Liver (tissue), 9 donors: Measurements from ENCODE around the gene DHCR7. TPM values are rescaled to one million over a fixed set of nuclear protein-coding genes. Genes with fewer than 3 reads are reported as not detected.

Experiments used
- DNase-seq: peaks from one replicate; pipeline ENCODE4 v3.0.0-alpha.2; 2017; ENCODE audit warnings: low spot score
- H3K27ac ChIP-seq, 2 donors: one replicate each; pipeline ENCODE4 v1.7.0; 2013; ENCODE audit warnings: inconsistent platforms in 2 of 2, low read length in 2 of 2, control low read depth in 1 of 2, low read depth in 1 of 2, mild to moderate bottlenecking in 1 of 2
- H3K27me3 ChIP-seq, 4 donors: one replicate each; pipeline versions ENCODE4 v1.6.1 to v1.7.0; 2013; ENCODE audit warnings: low read length in 3 of 4, inconsistent platforms in 1 of 4, mild to moderate bottlenecking in 1 of 4, moderate library complexity in 1 of 4; ENCODE audit not compliant: control insufficient read depth in 4 of 4, insufficient read depth in 4 of 4
- H3K36me3 ChIP-seq, 4 donors: one replicate each; pipeline versions ENCODE4 v1.6.1 to v1.7.0; 2013; ENCODE audit warnings: low read length in 3 of 4, mild to moderate bottlenecking in 3 of 4, low read depth in 1 of 4, moderate library complexity in 1 of 4; ENCODE audit not compliant: control insufficient read depth in 4 of 4, insufficient read depth in 3 of 4
- H3K4me1 ChIP-seq, 4 donors: one replicate each; pipeline versions ENCODE4 v1.6.1 to v1.7.0; 2013; ENCODE audit warnings: low read length in 3 of 4, mild to moderate bottlenecking in 3 of 4, moderate library complexity in 1 of 4; ENCODE audit not compliant: control insufficient read depth in 4 of 4, insufficient read depth in 4 of 4
- H3K4me3 ChIP-seq, 3 donors: one replicate each; pipeline versions ENCODE4 v1.6.1 to v1.7.0; 2013; ENCODE audit warnings: low read length in 3 of 3, control low read depth in 1 of 3, low read depth in 1 of 3, mild to moderate bottlenecking in 1 of 3
- H3K9ac ChIP-seq, 2 donors: one replicate each; pipeline ENCODE4 v1.7.0; 2013; ENCODE audit warnings: low read length in 2 of 2, mild to moderate bottlenecking in 2 of 2, moderate library complexity in 2 of 2, control low read depth in 1 of 2, low read depth in 1 of 2
- H3K9me3 ChIP-seq, 4 donors: one replicate each; pipeline versions ENCODE4 v1.6.1 to v1.7.0; 2013; ENCODE audit warnings: low read length in 3 of 4; ENCODE audit not compliant: control insufficient read depth in 4 of 4
- FOXA1 ChIP-seq: IDR thresholded peaks from 2 replicates; pipeline ENCODE4 v1.6.1; 2016; ENCODE audit warnings: antibody characterized with exemption
- FOXA2 ChIP-seq: IDR thresholded peaks from 2 replicates; pipeline ENCODE4 v1.6.1; 2016; ENCODE audit warnings: antibody characterized with exemption
- GABPA ChIP-seq, 2 donors: IDR thresholded peaks in 1 of 2; conservative IDR thresholded peaks in 1 of 2; 2 replicates each; pipeline ENCODE4 v1.6.1; 2016; ENCODE audit warnings: antibody characterized with exemption in 2 of 2, mild to moderate bottlenecking in 1 of 2, moderate library complexity in 1 of 2
- HNF4G ChIP-seq: IDR thresholded peaks from 2 replicates; pipeline ENCODE4 v1.6.1; 2016; ENCODE audit warnings: antibody characterized with exemption
- JUND ChIP-seq, 2 donors: IDR thresholded peaks; 2 replicates each; pipeline ENCODE4 v1.6.1; 2016; ENCODE audit warnings: antibody characterized with exemption in 2 of 2
- NR2F2 ChIP-seq: IDR thresholded peaks from 2 replicates; pipeline ENCODE4 v1.6.1; 2016; ENCODE audit warnings: antibody characterized with exemption
- RAD21 ChIP-seq, 2 donors: IDR thresholded peaks; 2 replicates each; pipeline ENCODE4 v1.6.1; 2016; ENCODE audit warnings: antibody characterized with exemption in 2 of 2, mild to moderate bottlenecking in 2 of 2
- TAF1 ChIP-seq: conservative IDR thresholded peaks from 2 replicates; pipeline ENCODE4 v1.6.1; 2016; ENCODE audit warnings: antibody characterized with exemption, mild to moderate bottlenecking
- WGBS: extraction: QIAGEN DNeasy Blood & Tissue Kit; methylation state at CpG from one replicate; pipeline ENCODE4 v1.1.7; 2013; 5-methylcytosine and 5-hydroxymethylcytosine counted together
- polyA plus RNA-seq, 2 donors: library from polyadenylated mRNA; stranded (reverse) in 1 of 2; unstranded in 1 of 2; fragments of 200-250 nt in 1 of 2; fragments of >200 nt in 1 of 2; fragmentation: Nextera tagmentation in 1 of 2; extraction: Ambion mirVana in 1 of 2; gene quantifications; one replicate each; pipeline versions ENCODE4 v1.2.1 to v1.2.3, GENCODE V29; 2013 to 2015
- total RNA-seq, 2 donors: library from RNA; depleted of rRNA; stranded (reverse); fragments of >200 nt; gene quantifications; one replicate each; pipeline ENCODE4 v1.2.3, GENCODE V29; 2014
- TF ChIP-seq, protein P1 (sequence below): fragments of 150-350 bp; IDR thresholded peaks from 2 replicates; pipeline ENCODE4 v1.5.1; 2017; ENCODE audit warnings: improper control_type of control experiment, low read depth, low read length; ENCODE audit not compliant: missing input control
- donor health status: healthy.
- donor health status: healthy.
- donor health status: healthy.
- donor health status: healthy.
- donor health status: healthy.

The DHCR7 gene
- total and polyA plus RNA-seq, 4 donors, result 56.9 to 224 (median 172) TPM

GRCh38 chr11:71488681-71489270, 40.6 kb upstream of the DHCR7 start:
- Histone ChIP-seq H3K4me1 (no peaks in the 10 kb centered on the region), H3K9ac (no peak overlapping the region), H3K9me3 (no peaks in the 10 kb centered on the region), H3K27ac (no peak overlapping the region), H3K27me3 (no peaks in the 10 kb centered on the region), H3K36me3 (peaks cover 5 to 62% (median 30%) of the 10 kb centered on the region in 4 donors), H3K4me3 (no peak overlapping the region)
- WGBS, result 87% methylated on average over 6 of the region's 6 CpGs
- TF ChIP-seq, protein P1, sequence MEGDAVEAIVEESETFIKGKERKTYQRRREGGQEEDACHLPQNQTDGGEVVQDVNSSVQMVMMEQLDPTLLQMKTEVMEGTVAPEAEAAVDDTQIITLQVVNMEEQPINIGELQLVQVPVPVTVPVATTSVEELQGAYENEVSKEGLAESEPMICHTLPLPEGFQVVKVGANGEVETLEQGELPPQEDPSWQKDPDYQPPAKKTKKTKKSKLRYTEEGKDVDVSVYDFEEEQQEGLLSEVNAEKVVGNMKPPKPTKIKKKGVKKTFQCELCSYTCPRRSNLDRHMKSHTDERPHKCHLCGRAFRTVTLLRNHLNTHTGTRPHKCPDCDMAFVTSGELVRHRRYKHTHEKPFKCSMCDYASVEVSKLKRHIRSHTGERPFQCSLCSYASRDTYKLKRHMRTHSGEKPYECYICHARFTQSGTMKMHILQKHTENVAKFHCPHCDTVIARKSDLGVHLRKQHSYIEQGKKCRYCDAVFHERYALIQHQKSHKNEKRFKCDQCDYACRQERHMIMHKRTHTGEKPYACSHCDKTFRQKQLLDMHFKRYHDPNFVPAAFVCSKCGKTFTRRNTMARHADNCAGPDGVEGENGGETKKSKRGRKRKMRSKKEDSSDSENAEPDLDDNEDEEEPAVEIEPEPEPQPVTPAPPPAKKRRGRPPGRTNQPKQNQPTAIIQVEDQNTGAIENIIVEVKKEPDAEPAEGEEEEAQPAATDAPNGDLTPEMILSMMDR, result no peak
- no peak for TF ChIP-seq HNF4G
- no peak for TF ChIP-seq FOXA1
- TF ChIP-seq FOXA2, result no peak
- TF ChIP-seq NR2F2, result no peak
- no peak for DNase-seq

DNA sequence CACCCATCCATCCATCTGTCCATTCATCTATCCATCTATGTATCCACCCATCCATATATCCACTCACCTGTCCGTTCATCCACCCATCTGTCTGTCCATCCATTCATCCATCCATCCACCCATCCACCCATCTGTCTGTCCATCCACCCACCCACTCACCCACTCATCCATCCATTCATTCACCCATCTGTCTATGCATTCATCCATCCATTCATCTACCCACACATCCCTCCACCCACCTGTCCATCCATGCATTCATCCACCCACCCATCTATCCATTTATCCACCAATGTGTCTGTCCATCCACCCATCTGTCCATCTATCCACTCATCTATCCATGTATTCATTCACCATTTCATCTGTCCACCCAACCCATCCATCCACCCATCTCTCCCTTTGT, 38.1 kb upstream of the DHCR7 start:
- Histone ChIP-seq H3K36me3 (peaks cover 5 to 73% (median 39%) of the 10 kb centered on the region in 4 donors), H3K27me3 (no peaks in the 10 kb centered on the region), H3K4me1 (no peaks in the 10 kb centered on the region), H3K4me3 (no peak overlapping the region), H3K9me3 (no peaks in the 10 kb centered on the region), H3K27ac (no peak overlapping the region), H3K9ac (no peak overlapping the region)
- WGBS, result 96% methylated on average over 1 of the region's 1 CpG
- TF ChIP-seq NR2F2 (no peak), JUND (IDR thresholded peaks at IDR 0.05) (no peak)
- no peak for DNase-seq

DNA sequence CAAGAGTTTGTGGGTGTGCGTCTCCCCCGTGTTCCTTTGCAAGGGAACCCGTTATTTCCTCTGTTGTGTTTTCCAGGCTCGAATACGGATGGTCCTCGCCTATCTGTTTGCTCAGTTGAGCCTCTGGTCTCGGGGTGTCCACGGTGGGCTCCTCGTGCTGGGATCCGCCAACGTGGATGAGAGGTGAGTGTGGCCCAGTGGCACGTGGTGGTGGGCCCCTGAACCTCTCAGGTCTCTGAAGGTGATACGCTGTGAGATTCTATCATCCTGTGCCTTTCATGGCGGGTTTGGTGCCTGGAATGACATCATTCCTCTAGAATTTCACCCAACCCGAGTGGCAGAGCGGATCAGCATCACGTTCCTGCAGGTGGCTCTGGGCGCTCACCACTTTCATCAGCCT, 37.3 kb upstream of the DHCR7 start:
- no peak for DNase-seq
- Histone ChIP-seq H3K27me3 (no peaks in the 10 kb centered on the region), H3K36me3 (peaks cover 7 to 69% (median 41%) of the 10 kb centered on the region in 4 donors), H3K4me1 (no peaks in the 10 kb centered on the region), H3K27ac (no peak overlapping the region), H3K9me3 (no peaks in the 10 kb centered on the region), H3K9ac (no peak overlapping the region), H3K4me3 (no peak overlapping the region)
- no peak for TF ChIP-seq TAF1
- TF ChIP-seq RAD21 (IDR thresholded peaks at IDR 0.05), result no peak
- TF ChIP-seq HNF4G, result no peak
- TF ChIP-seq NR2F2, result no peak
- whole genome bisulfite sequencing, result 98% methylated on average over 18 of the region's 18 CpGs

GRCh38 chr11:71485063-71485399, 36.8 kb upstream of the DHCR7 start:
- Histone ChIP-seq H3K27ac (no peak overlapping the region), H3K9ac (no peak overlapping the region), H3K4me3 (no peak overlapping the region), H3K27me3 (no peaks in the 10 kb centered on the region), H3K9me3 (no peaks in the 10 kb centered on the region), H3K4me1 (no peaks in the 10 kb centered on the region), H3K36me3 (peaks cover 11 to 68% (median 43%) of the 10 kb centered on the region in 4 donors)
- no peak for DNase-seq
- 97% methylated on average over 6 of the region's 6 CpGs for WGBS
- no peak for TF ChIP-seq GABPA (IDR thresholded peaks at IDR 0.05 in 1 of 2, conservative IDR thresholded peaks at IDR 0.05 in 1 of 2)
